SK-N-SH treated with all-trans-retinoic acid at 6 μM for 48 hours (cell line): ENCODE data around the gene NAA15.

Experiments used
- ARNTL ChIP-seq: fragments of 450-650 bp; formaldehyde crosslinking; IDR thresholded peaks from 2 replicates; pipeline ENCODE4 v1.5.0; 2020; ENCODE audit warnings: low read depth, mild to moderate bottlenecking, moderate library complexity, borderline replicate concordance
- ISL1 ChIP-seq: fragments of 250-450 bp; sonication (Bioruptor Pico); IDR thresholded peaks from 2 replicates; pipeline ENCODE4 v2.1.2; 2022; ENCODE audit warnings: mild to moderate bottlenecking, moderate library complexity
- RARB ChIP-seq: fragments of 250-450 bp; sonication (Bioruptor Pico); IDR thresholded peaks from 2 replicates; pipeline ENCODE4 v1.8.0; 2021; ENCODE audit warnings: mild to moderate bottlenecking, moderate library complexity

GRCh38 chr4:139274790-139275189 is 26.5 kb upstream of the NAA15 start:
- TF ChIP-seq ISL1 (CRISPR knock-in tag): no peak
- TF ChIP-seq ARNTL (CRISPR knock-in tag): no peak
- no peak for TF ChIP-seq RARB (CRISPR knock-in tag)
